HCT116 (cell line): Measurements from ENCODE around the gene SZT2.

ENCODE experiments used
- CEBPB ChIP-seq: IDR thresholded peaks from 2 replicates; pipeline ENCODE4 v1.6.1; 2012; ENCODE audit warnings: low read depth
- CTCF ChIP-seq, 3 experiments: fragments of 200-600 bp in 1 of 3; sonication (generic) in 1 of 3; IDR thresholded peaks in 2 of 3; conservative IDR thresholded peaks in 1 of 3; 2 replicates each; pipeline ENCODE4 v1.5.1; 2012 to 2017; ENCODE audit warnings: low read depth in 2 of 3, low read length in 2 of 3, antibody characterized with exemption in 1 of 3, borderline replicate concordance in 1 of 3, control low read depth in 1 of 3, mild to moderate bottlenecking in 1 of 3, mixed read lengths in 1 of 3, mixed run types in 1 of 3, moderate library complexity in 1 of 3; ENCODE audit not compliant: insufficient read depth in 1 of 3
- EZH2 ChIP-seq: fragments of 200-600 bp; sonication (generic); IDR thresholded peaks from 2 replicates; pipeline ENCODE4 v1.6.1; 2017; ENCODE audit warnings: antibody characterized with exemption, mixed run types
- POLR2A ChIP-seq: IDR thresholded peaks from 2 replicates; pipeline ENCODE4 v1.7.0; 2011; ENCODE audit warnings: borderline replicate concordance; ENCODE audit not compliant: insufficient read depth, insufficient read length; ENCODE audit errors: extremely low read depth
- POLR2AphosphoS5 ChIP-seq: IDR thresholded peaks from 2 replicates; pipeline ENCODE4 v1.6.1; 2011; ENCODE audit warnings: mild to moderate bottlenecking, low read depth, low read length, moderate library complexity
- RAD21 ChIP-seq: IDR thresholded peaks from 2 replicates; pipeline ENCODE4 v1.6.1; 2012; ENCODE audit warnings: low read depth, mild to moderate bottlenecking
- SIN3A ChIP-seq: IDR thresholded peaks from 2 replicates; pipeline ENCODE4 v1.6.1; 2012; ENCODE audit warnings: low read depth
- TF ChIP-seq, protein P1 (sequence below): IDR thresholded peaks from 2 replicates; pipeline ENCODE4 v1.6.1; 2012; ENCODE audit warnings: low read depth

DNA sequence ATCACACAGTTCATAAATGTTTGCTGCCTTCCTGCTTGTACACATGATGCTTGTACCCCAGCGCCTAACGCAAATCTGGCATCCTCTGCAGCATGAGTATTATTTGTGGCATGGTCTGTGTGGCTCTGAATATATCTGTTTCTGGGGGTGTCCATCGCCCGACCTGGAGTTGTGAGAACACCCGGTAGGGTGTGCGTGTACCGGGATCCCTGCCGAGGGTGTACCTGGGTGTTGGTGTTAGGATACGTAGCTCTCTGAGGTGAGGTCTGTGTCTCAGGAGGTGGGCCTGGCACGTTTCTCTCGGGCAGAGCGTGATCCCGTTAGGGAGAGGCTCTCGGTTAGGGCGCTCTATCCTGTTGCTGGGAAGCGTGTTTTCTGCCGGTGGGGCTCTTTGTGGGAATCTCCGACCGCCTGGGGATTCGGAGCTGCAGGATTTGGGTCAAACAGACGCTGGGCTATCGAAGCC, 41.3 kb upstream of the SZT2 start:
- TF ChIP-seq POLR2A (peak; percentile 45), POLR2AphosphoS5 (no peak), RAD21 (no peak), CTCF (IDR thresholded peaks at IDR 0.05 in 2 of 3, conservative IDR thresholded peaks at IDR 0.05 in 1 of 3; ENCODE audit: borderline replicate concordance in 1 of 3, insufficient read depth in 1 of 3, low read depth in 2 of 3, low read length in 2 of 3) (no peak), EZH2 (no peak), CEBPB (no peak), SIN3A (no peak; the same call in 1 of the 2 replicates)
- TF ChIP-seq, protein P1, sequence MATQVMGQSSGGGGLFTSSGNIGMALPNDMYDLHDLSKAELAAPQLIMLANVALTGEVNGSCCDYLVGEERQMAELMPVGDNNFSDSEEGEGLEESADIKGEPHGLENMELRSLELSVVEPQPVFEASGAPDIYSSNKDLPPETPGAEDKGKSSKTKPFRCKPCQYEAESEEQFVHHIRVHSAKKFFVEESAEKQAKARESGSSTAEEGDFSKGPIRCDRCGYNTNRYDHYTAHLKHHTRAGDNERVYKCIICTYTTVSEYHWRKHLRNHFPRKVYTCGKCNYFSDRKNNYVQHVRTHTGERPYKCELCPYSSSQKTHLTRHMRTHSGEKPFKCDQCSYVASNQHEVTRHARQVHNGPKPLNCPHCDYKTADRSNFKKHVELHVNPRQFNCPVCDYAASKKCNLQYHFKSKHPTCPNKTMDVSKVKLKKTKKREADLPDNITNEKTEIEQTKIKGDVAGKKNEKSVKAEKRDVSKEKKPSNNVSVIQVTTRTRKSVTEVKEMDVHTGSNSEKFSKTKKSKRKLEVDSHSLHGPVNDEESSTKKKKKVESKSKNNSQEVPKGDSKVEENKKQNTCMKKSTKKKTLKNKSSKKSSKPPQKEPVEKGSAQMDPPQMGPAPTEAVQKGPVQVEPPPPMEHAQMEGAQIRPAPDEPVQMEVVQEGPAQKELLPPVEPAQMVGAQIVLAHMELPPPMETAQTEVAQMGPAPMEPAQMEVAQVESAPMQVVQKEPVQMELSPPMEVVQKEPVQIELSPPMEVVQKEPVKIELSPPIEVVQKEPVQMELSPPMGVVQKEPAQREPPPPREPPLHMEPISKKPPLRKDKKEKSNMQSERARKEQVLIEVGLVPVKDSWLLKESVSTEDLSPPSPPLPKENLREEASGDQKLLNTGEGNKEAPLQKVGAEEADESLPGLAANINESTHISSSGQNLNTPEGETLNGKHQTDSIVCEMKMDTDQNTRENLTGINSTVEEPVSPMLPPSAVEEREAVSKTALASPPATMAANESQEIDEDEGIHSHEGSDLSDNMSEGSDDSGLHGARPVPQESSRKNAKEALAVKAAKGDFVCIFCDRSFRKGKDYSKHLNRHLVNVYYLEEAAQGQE = no peak
